PC-3 (cell line): ENCODE measurements around the gene SUMO2.

Source experiments
- EZH2 ChIP-seq: fragments of 300-600 bp; sonication (generic); IDR thresholded peaks from one replicate; pipeline ENCODE4 v1.6.1; 2017; ENCODE audit warnings: antibody characterized with exemption, mild to moderate bottlenecking, low read length; ENCODE audit not compliant: unreplicated experiment
- TF ChIP-seq, protein P1 (sequence below): fragments of 300-600 bp; sonication (generic); conservative IDR thresholded peaks from 2 replicates; pipeline ENCODE4 v1.5.1; 2017; ENCODE audit warnings: antibody characterized with exemption, low read depth, mild to moderate bottlenecking, low read length

GRCh38 chr17:75151930-75152329, 30.8 kb downstream of the SUMO2 start:
- TF ChIP-seq EZH2: no peak
- TF ChIP-seq, protein P1, sequence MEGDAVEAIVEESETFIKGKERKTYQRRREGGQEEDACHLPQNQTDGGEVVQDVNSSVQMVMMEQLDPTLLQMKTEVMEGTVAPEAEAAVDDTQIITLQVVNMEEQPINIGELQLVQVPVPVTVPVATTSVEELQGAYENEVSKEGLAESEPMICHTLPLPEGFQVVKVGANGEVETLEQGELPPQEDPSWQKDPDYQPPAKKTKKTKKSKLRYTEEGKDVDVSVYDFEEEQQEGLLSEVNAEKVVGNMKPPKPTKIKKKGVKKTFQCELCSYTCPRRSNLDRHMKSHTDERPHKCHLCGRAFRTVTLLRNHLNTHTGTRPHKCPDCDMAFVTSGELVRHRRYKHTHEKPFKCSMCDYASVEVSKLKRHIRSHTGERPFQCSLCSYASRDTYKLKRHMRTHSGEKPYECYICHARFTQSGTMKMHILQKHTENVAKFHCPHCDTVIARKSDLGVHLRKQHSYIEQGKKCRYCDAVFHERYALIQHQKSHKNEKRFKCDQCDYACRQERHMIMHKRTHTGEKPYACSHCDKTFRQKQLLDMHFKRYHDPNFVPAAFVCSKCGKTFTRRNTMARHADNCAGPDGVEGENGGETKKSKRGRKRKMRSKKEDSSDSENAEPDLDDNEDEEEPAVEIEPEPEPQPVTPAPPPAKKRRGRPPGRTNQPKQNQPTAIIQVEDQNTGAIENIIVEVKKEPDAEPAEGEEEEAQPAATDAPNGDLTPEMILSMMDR: no peak
